H1 (cell line): ENCODE data around the gene TTLL9. TPM values are rescaled to one million over a fixed set of nuclear protein-coding genes. Genes with fewer than 3 reads are reported as not detected.
A peak's percentile ranks its signal among the peaks of the same experiment; 100 is the strongest.

Experiments
- KDM1A ChIP-seq: fragments of 200-600, 300-600 bp; sonication (generic); IDR thresholded peaks from 2 replicates; pipeline ENCODE4 v1.7.1; 2016; ENCODE audit warnings: mild to moderate bottlenecking, low read length, borderline replicate concordance
- KDM4A ChIP-seq: IDR thresholded peaks from one replicate; pipeline ENCODE4 v1.7.1; 2012; ENCODE audit warnings: low read depth, mild to moderate bottlenecking, moderate library complexity, low read length, inconsistent platforms; ENCODE audit not compliant: severe bottlenecking
- POLR2A ChIP-seq, 2 experiments: IDR thresholded peaks; 1 replicate in 1 of 2; 2 replicates in 1 of 2; pipeline ENCODE4 v1.6.1; 2011; ENCODE audit warnings: low read depth in 2 of 2, low read length in 2 of 2, mild to moderate bottlenecking in 2 of 2; ENCODE audit errors: control extremely low read depth in 1 of 2
- SIX5 ChIP-seq: IDR thresholded peaks from 2 replicates; pipeline ENCODE4 v1.6.1; 2011; ENCODE audit warnings: mild to moderate bottlenecking, low read depth, low read length
- SUZ12 ChIP-seq: fragments of 200-600 bp; sonication (generic); IDR thresholded peaks from 2 replicates; pipeline ENCODE4 v1.6.1; 2012; ENCODE audit warnings: mild to moderate bottlenecking, inconsistent platforms, low read length, moderate library complexity, mixed read lengths
- TBP ChIP-seq: IDR thresholded peaks from 2 replicates; pipeline ENCODE4 v1.6.1; 2011; ENCODE audit warnings: low read depth, low read length, improper control_type of control experiment
- polyA plus RNA-seq, 7 experiments: library from polyadenylated mRNA; depleted of rRNA in 3 of 7; stranded (reverse) in 5 of 7; unstranded in 2 of 7; fragments of >200 nt in 5 of 7; fragments of 200-250 nt in 2 of 7; gene quantifications; 1 replicate in 5 of 7; 2 replicates in 1 of 7; 4 replicates in 1 of 7; pipeline versions ENCODE4 v1.2.1 to v1.2.3, GENCODE V29; 2011 to 2013; ENCODE audit warnings: missing spikeins in 2 of 7, mixed read lengths in 2 of 7
- total RNA-seq: library from RNA; stranded (reverse); fragmentation: NEBNext Ultra II Directional; extraction: Animal tissue kit (Norgen Biotek cat#: 25700); gene quantifications from 2 replicates; pipeline ENCODE4 v1.2.1, GENCODE V29; 2021
- TF ChIP-seq, protein P1 (sequence below): fragments of 300-600 bp; sonication (generic); IDR thresholded peaks from 2 replicates; pipeline ENCODE4 v1.7.1; 2012; ENCODE audit warnings: low read length, moderate library complexity, mild to moderate bottlenecking, inconsistent platforms; ENCODE audit not compliant: insufficient replicate concordance

TTLL9 gene
- total and polyA plus RNA-seq, 2 of the 8 experiments (the other 6 are each of a cell fraction or from before 2014, with no cell fraction given): 0.06 TPM; not detected in 1

DNA sequence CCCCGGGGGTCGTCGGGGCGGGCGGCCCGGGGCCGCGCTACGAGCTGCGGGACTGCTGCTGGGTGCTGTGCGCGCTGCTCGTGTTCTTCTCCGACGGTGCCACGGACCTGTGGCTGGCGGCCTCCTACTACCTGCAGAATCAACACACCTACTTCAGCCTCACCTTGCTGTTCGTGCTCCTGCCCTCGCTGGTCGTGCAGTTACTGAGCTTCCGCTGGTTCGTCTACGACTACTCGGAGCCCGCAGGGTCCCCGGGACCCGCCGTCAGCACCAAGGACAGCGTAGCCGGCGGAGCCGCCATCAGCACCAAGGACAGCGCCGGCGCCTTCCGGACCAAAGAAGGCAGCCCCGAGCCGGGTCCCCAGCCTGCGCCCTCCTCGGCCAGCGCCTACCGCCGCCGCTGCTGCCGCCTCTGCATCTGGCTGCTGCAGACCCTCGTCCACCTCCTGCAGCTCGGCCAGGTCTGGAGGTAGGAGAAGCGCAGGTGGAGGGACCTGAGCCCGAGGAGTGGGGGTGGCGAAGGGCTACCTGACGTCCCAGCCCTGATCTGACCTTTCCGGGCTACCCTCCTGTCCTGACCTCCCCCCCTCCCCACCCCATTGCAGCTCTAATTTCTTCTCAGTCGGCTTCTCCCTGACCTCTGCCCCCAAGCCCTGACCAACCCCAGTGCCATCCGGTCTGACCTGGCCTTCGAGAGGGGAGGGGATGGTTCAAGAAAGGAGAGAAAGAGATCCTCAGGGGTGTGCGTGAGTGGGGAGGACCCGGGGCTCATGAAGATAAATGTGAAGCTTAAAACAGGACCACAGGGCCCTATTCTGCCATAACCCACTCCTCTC is 98.1 kb downstream of the TTLL9 start (continued):
- no peak for TF ChIP-seq SIX5
- TF ChIP-seq, protein P1, sequence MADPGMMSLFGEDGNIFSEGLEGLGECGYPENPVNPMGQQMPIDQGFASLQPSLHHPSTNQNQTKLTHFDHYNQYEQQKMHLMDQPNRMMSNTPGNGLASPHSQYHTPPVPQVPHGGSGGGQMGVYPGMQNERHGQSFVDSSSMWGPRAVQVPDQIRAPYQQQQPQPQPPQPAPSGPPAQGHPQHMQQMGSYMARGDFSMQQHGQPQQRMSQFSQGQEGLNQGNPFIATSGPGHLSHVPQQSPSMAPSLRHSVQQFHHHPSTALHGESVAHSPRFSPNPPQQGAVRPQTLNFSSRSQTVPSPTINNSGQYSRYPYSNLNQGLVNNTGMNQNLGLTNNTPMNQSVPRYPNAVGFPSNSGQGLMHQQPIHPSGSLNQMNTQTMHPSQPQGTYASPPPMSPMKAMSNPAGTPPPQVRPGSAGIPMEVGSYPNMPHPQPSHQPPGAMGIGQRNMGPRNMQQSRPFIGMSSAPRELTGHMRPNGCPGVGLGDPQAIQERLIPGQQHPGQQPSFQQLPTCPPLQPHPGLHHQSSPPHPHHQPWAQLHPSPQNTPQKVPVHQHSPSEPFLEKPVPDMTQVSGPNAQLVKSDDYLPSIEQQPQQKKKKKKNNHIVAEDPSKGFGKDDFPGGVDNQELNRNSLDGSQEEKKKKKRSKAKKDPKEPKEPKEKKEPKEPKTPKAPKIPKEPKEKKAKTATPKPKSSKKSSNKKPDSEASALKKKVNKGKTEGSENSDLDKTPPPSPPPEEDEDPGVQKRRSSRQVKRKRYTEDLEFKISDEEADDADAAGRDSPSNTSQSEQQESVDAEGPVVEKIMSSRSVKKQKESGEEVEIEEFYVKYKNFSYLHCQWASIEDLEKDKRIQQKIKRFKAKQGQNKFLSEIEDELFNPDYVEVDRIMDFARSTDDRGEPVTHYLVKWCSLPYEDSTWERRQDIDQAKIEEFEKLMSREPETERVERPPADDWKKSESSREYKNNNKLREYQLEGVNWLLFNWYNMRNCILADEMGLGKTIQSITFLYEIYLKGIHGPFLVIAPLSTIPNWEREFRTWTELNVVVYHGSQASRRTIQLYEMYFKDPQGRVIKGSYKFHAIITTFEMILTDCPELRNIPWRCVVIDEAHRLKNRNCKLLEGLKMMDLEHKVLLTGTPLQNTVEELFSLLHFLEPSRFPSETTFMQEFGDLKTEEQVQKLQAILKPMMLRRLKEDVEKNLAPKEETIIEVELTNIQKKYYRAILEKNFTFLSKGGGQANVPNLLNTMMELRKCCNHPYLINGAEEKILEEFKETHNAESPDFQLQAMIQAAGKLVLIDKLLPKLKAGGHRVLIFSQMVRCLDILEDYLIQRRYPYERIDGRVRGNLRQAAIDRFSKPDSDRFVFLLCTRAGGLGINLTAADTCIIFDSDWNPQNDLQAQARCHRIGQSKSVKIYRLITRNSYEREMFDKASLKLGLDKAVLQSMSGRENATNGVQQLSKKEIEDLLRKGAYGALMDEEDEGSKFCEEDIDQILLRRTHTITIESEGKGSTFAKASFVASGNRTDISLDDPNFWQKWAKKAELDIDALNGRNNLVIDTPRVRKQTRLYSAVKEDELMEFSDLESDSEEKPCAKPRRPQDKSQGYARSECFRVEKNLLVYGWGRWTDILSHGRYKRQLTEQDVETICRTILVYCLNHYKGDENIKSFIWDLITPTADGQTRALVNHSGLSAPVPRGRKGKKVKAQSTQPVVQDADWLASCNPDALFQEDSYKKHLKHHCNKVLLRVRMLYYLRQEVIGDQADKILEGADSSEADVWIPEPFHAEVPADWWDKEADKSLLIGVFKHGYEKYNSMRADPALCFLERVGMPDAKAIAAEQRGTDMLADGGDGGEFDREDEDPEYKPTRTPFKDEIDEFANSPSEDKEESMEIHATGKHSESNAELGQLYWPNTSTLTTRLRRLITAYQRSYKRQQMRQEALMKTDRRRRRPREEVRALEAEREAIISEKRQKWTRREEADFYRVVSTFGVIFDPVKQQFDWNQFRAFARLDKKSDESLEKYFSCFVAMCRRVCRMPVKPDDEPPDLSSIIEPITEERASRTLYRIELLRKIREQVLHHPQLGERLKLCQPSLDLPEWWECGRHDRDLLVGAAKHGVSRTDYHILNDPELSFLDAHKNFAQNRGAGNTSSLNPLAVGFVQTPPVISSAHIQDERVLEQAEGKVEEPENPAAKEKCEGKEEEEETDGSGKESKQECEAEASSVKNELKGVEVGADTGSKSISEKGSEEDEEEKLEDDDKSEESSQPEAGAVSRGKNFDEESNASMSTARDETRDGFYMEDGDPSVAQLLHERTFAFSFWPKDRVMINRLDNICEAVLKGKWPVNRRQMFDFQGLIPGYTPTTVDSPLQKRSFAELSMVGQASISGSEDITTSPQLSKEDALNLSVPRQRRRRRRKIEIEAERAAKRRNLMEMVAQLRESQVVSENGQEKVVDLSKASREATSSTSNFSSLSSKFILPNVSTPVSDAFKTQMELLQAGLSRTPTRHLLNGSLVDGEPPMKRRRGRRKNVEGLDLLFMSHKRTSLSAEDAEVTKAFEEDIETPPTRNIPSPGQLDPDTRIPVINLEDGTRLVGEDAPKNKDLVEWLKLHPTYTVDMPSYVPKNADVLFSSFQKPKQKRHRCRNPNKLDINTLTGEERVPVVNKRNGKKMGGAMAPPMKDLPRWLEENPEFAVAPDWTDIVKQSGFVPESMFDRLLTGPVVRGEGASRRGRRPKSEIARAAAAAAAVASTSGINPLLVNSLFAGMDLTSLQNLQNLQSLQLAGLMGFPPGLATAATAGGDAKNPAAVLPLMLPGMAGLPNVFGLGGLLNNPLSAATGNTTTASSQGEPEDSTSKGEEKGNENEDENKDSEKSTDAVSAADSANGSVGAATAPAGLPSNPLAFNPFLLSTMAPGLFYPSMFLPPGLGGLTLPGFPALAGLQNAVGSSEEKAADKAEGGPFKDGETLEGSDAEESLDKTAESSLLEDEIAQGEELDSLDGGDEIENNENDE: no peak
- no peak for TF ChIP-seq SUZ12
- 0 out of 3 replicates have a peak, but pooled peaks of 1 of the 2 experiments have one; percentile 49 for TF ChIP-seq POLR2A (IDR thresholded peaks at IDR 0.05; ENCODE audit: control extremely low read depth in 1 of 2, low read depth in 2 of 2, low read length in 2 of 2)
- TF ChIP-seq KDM4A: peak; percentile 72
- TF ChIP-seq KDM1A: peak; percentile 60; the same call in 1 of the 2 replicates
- peak; percentile 67; the same call in 1 of the 2 replicates for TF ChIP-seq TBP
